Osteoblast (primary cell): ENCODE measurements around the gene NREP. TPM values are rescaled to one million over a fixed set of nuclear protein-coding genes. Genes with fewer than 3 reads are reported as not detected.

Experiments used
- DNase-seq: peaks from one replicate; pipeline ENCODE4 v3.0.0; 2011; ENCODE audit warnings: low spot score, mixed read lengths; ENCODE audit not compliant: insufficient read length; ENCODE audit errors: missing footprints
- H2AFZ ChIP-seq: 2 replicates; pipeline ENCODE4 v1.6.0; 2011; ENCODE audit warnings: mild to moderate bottlenecking, low read length
- H3K27ac ChIP-seq: 2 replicates; pipeline ENCODE4 v1.5.1; 2011; ENCODE audit warnings: mild to moderate bottlenecking, low read depth, low read length, moderate library complexity
- H3K27me3 ChIP-seq: 2 replicates; pipeline ENCODE4 v1.6.0; 2012; ENCODE audit warnings: mild to moderate bottlenecking, control low read depth, inconsistent platforms, low read length, moderate library complexity; ENCODE audit not compliant: insufficient read depth
- H3K36me3 ChIP-seq: 2 replicates; pipeline ENCODE4 v1.5.1; 2011; ENCODE audit warnings: mild to moderate bottlenecking, low read length, control low read depth, moderate library complexity; ENCODE audit not compliant: insufficient read depth
- H3K4me1 ChIP-seq: 2 replicates; pipeline ENCODE4 v1.5.1; 2011; ENCODE audit warnings: mild to moderate bottlenecking, low read length, control low read depth, moderate library complexity; ENCODE audit not compliant: insufficient read depth
- H3K4me2 ChIP-seq: 2 replicates; pipeline ENCODE4 v1.6.0; 2011; ENCODE audit warnings: mild to moderate bottlenecking, low read length; ENCODE audit not compliant: insufficient read depth
- H3K4me3 ChIP-seq: fragments of 200-600 bp; sonication (generic); 3 replicates; pipeline ENCODE4 v1.5.1; 2012; ENCODE audit warnings: mild to moderate bottlenecking, low read length, inconsistent platforms; ENCODE audit not compliant: insufficient read depth
- H3K79me2 ChIP-seq: 2 replicates; pipeline ENCODE4 v1.6.0; 2012; ENCODE audit warnings: mild to moderate bottlenecking, low read length, control low read depth, inconsistent platforms; ENCODE audit not compliant: insufficient read depth
- H3K9me3 ChIP-seq: 2 replicates; pipeline ENCODE4 v1.5.1; 2011; ENCODE audit warnings: low read depth, low read length, control low read depth
- H4K20me1 ChIP-seq: 2 replicates; pipeline ENCODE4 v1.6.0; 2012; ENCODE audit warnings: mild to moderate bottlenecking, low read length, control low read depth; ENCODE audit not compliant: insufficient read depth
- CTCF ChIP-seq: IDR thresholded peaks from 2 replicates; pipeline ENCODE4 v1.5.1; 2011; ENCODE audit warnings: mild to moderate bottlenecking, low read depth, low read length, moderate library complexity; ENCODE audit errors: extremely low read depth
- total RNA-seq: library from RNA; depleted of rRNA; stranded (reverse); fragments of >200 nt; gene quantifications from 2 replicates; pipeline ENCODE4 v1.2.3, GENCODE V29; 2012

The NREP gene
- total RNA-seq, 1 donor: 182 TPM

- Histone ChIP-seq H3K79me2 (peaks cover 69% of the 10 kb centered on the region), H3K27me3 (no peaks in the 10 kb centered on the region), H3K4me1 (peaks cover 55% of the 10 kb centered on the region), H3K9me3 (no peaks in the 10 kb centered on the region), H3K36me3 (peaks cover 34% of the 10 kb centered on the region), H3K4me3 (peak overlapping the region; percentile 89), H3K27ac (peak overlapping the region; percentile 93), H3K4me2 (peak overlapping the region; percentile 89), H4K20me1 (no peaks in the 10 kb centered on the region), H2AFZ (no peak overlapping the region)
- DNase-seq: no peak
- TF ChIP-seq CTCF: no peak
Measured at GRCh38 chr5:111753884-111754589, 3.0 kb downstream of the NREP start.

GRCh38 chr5:111752426-111752965 lies 4.5 kb downstream of the NREP start:
- no peak overlapping the region for H3K4me3 ChIP-seq
- H2AFZ ChIP-seq: no peak overlapping the region
- peak overlapping the region; percentile 29 for H3K27ac ChIP-seq
- peaks cover 64% of the 10 kb centered on the region for H3K4me1 ChIP-seq
- no peaks in the 10 kb centered on the region for H3K9me3 ChIP-seq
- peak overlapping the region; percentile 25 for H3K4me2 ChIP-seq
- no peaks in the 10 kb centered on the region for H4K20me1 ChIP-seq
- no peak for TF ChIP-seq CTCF
- no peaks in the 10 kb centered on the region for H3K27me3 ChIP-seq
- H3K79me2 ChIP-seq: peaks cover 69% of the 10 kb centered on the region
- DNase-seq: no peak
- H3K36me3 ChIP-seq: peaks cover 34% of the 10 kb centered on the region

- no peaks in the 10 kb centered on the region for H3K27me3 ChIP-seq
- H3K4me1 ChIP-seq: peaks cover 80% of the 10 kb centered on the region
- no peak overlapping the region for H3K4me3 ChIP-seq
- no peak for TF ChIP-seq CTCF
- H3K4me2 ChIP-seq: peak overlapping the region; percentile 73
- DNase-seq: no peak
- peaks cover 30% of the 10 kb centered on the region for H3K36me3 ChIP-seq
- H3K9me3 ChIP-seq: no peaks in the 10 kb centered on the region
- no peak overlapping the region for H2AFZ ChIP-seq
- no peaks in the 10 kb centered on the region for H4K20me1 ChIP-seq
- peak overlapping the region; percentile 97 for H3K27ac ChIP-seq
- H3K79me2 ChIP-seq: peaks cover 74% of the 10 kb centered on the region
Measured at GRCh38 chr5:111749303-111750026, 7.5 kb downstream of the NREP start.

- Histone ChIP-seq H3K4me3 (peak overlapping the region; percentile 49), H3K27ac (peak overlapping the region; percentile 97), H3K4me2 (peak overlapping the region; percentile 73), H3K79me2 (peaks cover 67% of the 10 kb centered on the region), H3K36me3 (peaks cover 22% of the 10 kb centered on the region), H2AFZ (no peak overlapping the region), H3K4me1 (peaks cover 78% of the 10 kb centered on the region), H3K9me3 (no peaks in the 10 kb centered on the region), H4K20me1 (no peaks in the 10 kb centered on the region), H3K27me3 (no peaks in the 10 kb centered on the region)
- TF ChIP-seq CTCF: no peak
- DNase-seq: peak; percentile 53
Measured at GRCh38 chr5:111748304-111748763, 8.7 kb downstream of the NREP start.
